H1 (cell line): ENCODE data around the gene SOWAHD. TPM values are rescaled to one million over a fixed set of nuclear protein-coding genes. Genes with fewer than 3 reads are reported as not detected.

Experiments
- CTCF ChIA-PET: fragments of 300-600 bp; sonication (Branson Sonifier 250); formaldehyde crosslinking; loops from one replicate; lab custom pipeline; 2021; ENCODE audit not compliant: partially characterized antibody; lab: Charles Lee
- POLR2A ChIA-PET: fragments of 300-600 bp; sonication (Branson Sonifier 250); formaldehyde crosslinking; loops from one replicate; lab custom pipeline; 2021; ENCODE audit warnings: inconsistent platforms; ENCODE audit not compliant: partially characterized antibody; lab: Charles Lee
- DNase-seq, 2 experiments: peaks; one replicate each; pipeline versions ENCODE4 v3.0.0 to v3.0.0-alpha.2; 2010 to 2022; ENCODE audit warnings: low spot score in 2 of 2, low read depth in 1 of 2, mixed read lengths in 1 of 2
- FAIRE-seq: peaks from 2 replicates; lab custom pipeline; 2011; peaks lifted over from hg19 to GRCh38; lab: Jason Lieb, UNC
- H2AFZ ChIP-seq: 2 replicates; pipeline ENCODE4 v1.8.1; 2012; ENCODE audit warnings: low read length, inconsistent platforms
- H2AK5ac ChIP-seq: 2 replicates; pipeline ENCODE4 v1.6.1; 2013; ENCODE audit warnings: low read depth, low read length
- H2BK120ac ChIP-seq: replicated peaks from 2 replicates; pipeline ENCODE3; 2013; ENCODE audit warnings: low read depth, low read length, inconsistent platforms
- H2BK12ac ChIP-seq: 2 replicates; pipeline ENCODE4 v1.6.1; 2013; ENCODE audit warnings: low read depth, low read length
- H2BK15ac ChIP-seq: 2 replicates; pipeline ENCODE4 v1.6.1; 2013; ENCODE audit warnings: low read length
- H2BK20ac ChIP-seq: 2 replicates; pipeline ENCODE4 v1.6.1; 2013; ENCODE audit warnings: low read length
- H2BK5ac ChIP-seq: 2 replicates; pipeline ENCODE4 v1.6.1; 2013; ENCODE audit warnings: low read depth, low read length
- H3K14ac ChIP-seq: 2 replicates; pipeline ENCODE4 v1.6.1; 2013; ENCODE audit warnings: inconsistent platforms; ENCODE audit not compliant: insufficient read length
- H3K18ac ChIP-seq: 2 replicates; pipeline ENCODE4 v1.6.1; 2013; ENCODE audit warnings: low read length; ENCODE audit errors: extremely low read depth
- H3K23ac ChIP-seq: 2 replicates; pipeline ENCODE4 v1.6.1; 2013; ENCODE audit warnings: inconsistent platforms; ENCODE audit not compliant: insufficient read length
- H3K23me2 ChIP-seq: 2 replicates; pipeline ENCODE4 v1.6.1; 2013; ENCODE audit warnings: low read depth, low read length
- H3K27ac ChIP-seq: 2 replicates; pipeline ENCODE4 v1.6.1; 2011; ENCODE audit warnings: low read depth, low read length, inconsistent platforms
- H3K27me3 ChIP-seq, 4 experiments: replicated peaks in 1 of 4; 1 replicate in 1 of 4; 2 replicates in 3 of 4; pipeline versions ENCODE4 v1.6.1 to v1.8.1; 2011 to 2013; ENCODE audit warnings: low read length in 3 of 4, mild to moderate bottlenecking in 3 of 4, inconsistent platforms in 2 of 4, mixed read lengths in 2 of 4, moderate library complexity in 1 of 4; ENCODE audit not compliant: control insufficient read depth in 3 of 4, insufficient read depth in 3 of 4; ENCODE audit errors: extremely low read depth in 1 of 4
- H3K36me3 ChIP-seq, 4 experiments: 2 replicates each; pipeline versions ENCODE4 v1.6.1 to v1.8.1; 2011 to 2013; ENCODE audit warnings: mild to moderate bottlenecking in 4 of 4, low read length in 3 of 4, moderate library complexity in 2 of 4, control low read depth in 1 of 4, inconsistent platforms in 1 of 4; ENCODE audit not compliant: insufficient read depth in 4 of 4, control insufficient read depth in 2 of 4
- H3K4ac ChIP-seq: replicated peaks from 2 replicates; pipeline ENCODE3; 2013; ENCODE audit warnings: low read length, low read depth, mixed read lengths, inconsistent platforms; ENCODE audit not compliant: insufficient read length
- H3K4me1 ChIP-seq, 4 experiments: replicated peaks in 1 of 4; 1 replicate in 1 of 4; 2 replicates in 3 of 4; pipeline versions ENCODE4 v1.6.1 to v1.8.1; 2011 to 2013; ENCODE audit warnings: low read length in 3 of 4, inconsistent platforms in 2 of 4, mixed read lengths in 1 of 4; ENCODE audit not compliant: insufficient read depth in 4 of 4, control insufficient read depth in 3 of 4
- H3K4me2 ChIP-seq, 2 experiments: 2 replicates each; pipeline versions ENCODE4 v1.6.1 to v1.8.1; 2011 to 2013; ENCODE audit warnings: low read depth in 2 of 2, low read length in 2 of 2, control low read depth in 1 of 2, inconsistent platforms in 1 of 2, mild to moderate bottlenecking in 1 of 2; ENCODE audit not compliant: insufficient read depth in 1 of 2
- H3K4me3 ChIP-seq, 4 experiments: fragments of 200-600, 300-600 bp in 1 of 4; sonication (generic), shearing (Covaris generic), sonication (Bioruptor Twin) in 1 of 4; 2 replicates each; pipeline versions ENCODE4 v1.5.1 to v1.8.1; 2011 to 2016; ENCODE audit warnings: low read length in 4 of 4, low read depth in 3 of 4, control low read depth in 2 of 4, inconsistent platforms in 2 of 4, mild to moderate bottlenecking in 2 of 4, mixed read lengths in 1 of 4, moderate library complexity in 1 of 4; ENCODE audit not compliant: insufficient read depth in 2 of 4; ENCODE audit errors: extremely low read depth in 1 of 4
- H3K56ac ChIP-seq: replicated peaks from 2 replicates; pipeline ENCODE3; 2013; ENCODE audit warnings: low read depth, mild to moderate bottlenecking, mixed read lengths, low read length, inconsistent platforms; ENCODE audit not compliant: insufficient read length
- H3K79me1 ChIP-seq: 2 replicates; pipeline ENCODE4 v1.6.1; 2013; ENCODE audit warnings: low read depth, low read length, control low read depth
- H3K79me2 ChIP-seq, 2 experiments: 2 replicates each; pipeline versions ENCODE4 v1.6.1 to v1.8.1; 2012 to 2013; ENCODE audit warnings: low read length in 2 of 2, mild to moderate bottlenecking in 2 of 2, inconsistent platforms in 1 of 2; ENCODE audit not compliant: insufficient read depth in 2 of 2, control insufficient read depth in 1 of 2
- H3K9ac ChIP-seq, 4 experiments: replicated peaks in 1 of 4; 1 replicate in 1 of 4; 2 replicates in 3 of 4; pipeline versions ENCODE4 v1.6.1 to v1.8.1; 2011 to 2013; ENCODE audit warnings: low read depth in 3 of 4, low read length in 3 of 4, control low read depth in 2 of 4, mild to moderate bottlenecking in 2 of 4, moderate library complexity in 2 of 4, inconsistent platforms in 1 of 4; ENCODE audit errors: extremely low read depth in 1 of 4
- H3K9me3 ChIP-seq, 2 experiments: 2 replicates each; pipeline versions ENCODE4 v1.6.1 to v1.8.1; 2012 to 2013; ENCODE audit warnings: mild to moderate bottlenecking in 2 of 2, moderate library complexity in 2 of 2, control low read depth in 1 of 2, inconsistent platforms in 1 of 2, low read depth in 1 of 2, low read length in 1 of 2, mixed read lengths in 1 of 2; ENCODE audit not compliant: insufficient read depth in 2 of 2
- H4K20me1 ChIP-seq, 2 experiments: replicated peaks in 1 of 2; 2 replicates each; pipeline versions ENCODE3 to v1.8.1; 2011 to 2013; ENCODE audit warnings: inconsistent platforms in 2 of 2, low read length in 2 of 2, mild to moderate bottlenecking in 1 of 2; ENCODE audit not compliant: insufficient read depth in 2 of 2, control insufficient read depth in 1 of 2
- H4K5ac ChIP-seq: 2 replicates; pipeline ENCODE4 v1.6.1; 2013; ENCODE audit warnings: low read length, low read depth, mixed read lengths, inconsistent platforms; ENCODE audit not compliant: insufficient read length
- H4K8ac ChIP-seq: 2 replicates; pipeline ENCODE4 v1.8.0; 2013; ENCODE audit warnings: mild to moderate bottlenecking, moderate library complexity, low read length, inconsistent platforms; ENCODE audit not compliant: insufficient read depth; ENCODE audit errors: extremely low read depth
- H4K91ac ChIP-seq: replicated peaks from 2 replicates; pipeline ENCODE3; 2013; ENCODE audit warnings: low read length, mixed read lengths, inconsistent platforms; ENCODE audit not compliant: insufficient read length
- CTCF ChIP-seq, 3 experiments: IDR thresholded peaks; 1 replicate in 2 of 3; 2 replicates in 1 of 3; pipeline versions ENCODE4 v1.5.1 to v1.6.1; 2011; ENCODE audit warnings: low read length in 3 of 3, mild to moderate bottlenecking in 3 of 3, inconsistent platforms in 2 of 3, low read depth in 1 of 3, moderate library complexity in 1 of 3; ENCODE audit not compliant: insufficient read depth in 1 of 3; ENCODE audit errors: control extremely low read depth in 1 of 3
- EGR1 ChIP-seq: IDR thresholded peaks from 2 replicates; pipeline ENCODE4 v1.6.1; 2011; ENCODE audit warnings: low read depth, low read length, borderline replicate concordance
- EP300 ChIP-seq, 2 experiments: IDR thresholded peaks; 1 replicate in 1 of 2; 2 replicates in 1 of 2; pipeline ENCODE4 v1.6.1; 2011 to 2012; ENCODE audit warnings: low read depth in 2 of 2, low read length in 2 of 2, mild to moderate bottlenecking in 2 of 2, borderline replicate concordance in 1 of 2, inconsistent platforms in 1 of 2, moderate library complexity in 1 of 2
- HDAC6 ChIP-seq: IDR thresholded peaks from one replicate; pipeline ENCODE4 v1.7.1; 2012; ENCODE audit warnings: low read depth, mild to moderate bottlenecking, inconsistent platforms, low read length, moderate library complexity
- JUND ChIP-seq: IDR thresholded peaks from 2 replicates; pipeline ENCODE4 v1.6.1; 2011; ENCODE audit warnings: mild to moderate bottlenecking, improper control_type of control experiment, low read length
- RXRA ChIP-seq: IDR thresholded peaks from 2 replicates; pipeline ENCODE4 v1.6.1; 2011; ENCODE audit warnings: low read depth, mild to moderate bottlenecking, low read length, moderate library complexity; ENCODE audit not compliant: insufficient read depth
- SAP30 ChIP-seq: fragments of 300-600 bp; sonication (generic); IDR thresholded peaks from 2 replicates; pipeline ENCODE4 v1.7.1; 2012; ENCODE audit warnings: low read length, moderate library complexity, mild to moderate bottlenecking, inconsistent platforms; ENCODE audit not compliant: insufficient read depth, insufficient replicate concordance
- SIX5 ChIP-seq: IDR thresholded peaks from 2 replicates; pipeline ENCODE4 v1.6.1; 2011; ENCODE audit warnings: mild to moderate bottlenecking, low read depth, low read length
- WGBS, 2 experiments: shearing (Covaris generic) in 1 of 2; methylation state at CpG; one replicate each; pipeline versions ENCODE4 v1.1.6 to v1.1.7; 2013 to 2015; ENCODE audit warnings: low lambda C conversion rate in 2 of 2, mixed read lengths in 2 of 2, inconsistent platforms in 1 of 2, low coverage in 1 of 2, missing lambda C conversion rate in 1 of 2; ENCODE audit not compliant: insufficient replicate concordance in 2 of 2, insufficient coverage in 1 of 2, insufficient read length in 1 of 2; ENCODE audit errors: extremely low coverage in 1 of 2, missing lambda C conversion rate in 1 of 2; 5-methylcytosine and 5-hydroxymethylcytosine counted together
- polyA plus RNA-seq, 7 experiments: library from polyadenylated mRNA; depleted of rRNA in 3 of 7; stranded (reverse) in 5 of 7; unstranded in 2 of 7; fragments of >200 nt in 5 of 7; fragments of 200-250 nt in 2 of 7; gene quantifications; 1 replicate in 5 of 7; 2 replicates in 1 of 7; 4 replicates in 1 of 7; pipeline versions ENCODE4 v1.2.1 to v1.2.3, GENCODE V29; 2011 to 2013; ENCODE audit warnings: missing spikeins in 2 of 7, mixed read lengths in 2 of 7
- total RNA-seq: library from RNA; stranded (reverse); fragmentation: NEBNext Ultra II Directional; extraction: Animal tissue kit (Norgen Biotek cat#: 25700); gene quantifications from 2 replicates; pipeline ENCODE4 v1.2.1, GENCODE V29; 2021
- TF ChIP-seq, protein P1 (sequence below): IDR thresholded peaks from 2 replicates; pipeline ENCODE4 v1.6.1; 2012; ENCODE audit warnings: low read length, inconsistent platforms

SOWAHD gene
- total and polyA plus RNA-seq, 2 of the 8 experiments (the other 6 are each of a cell fraction or from before 2014, with no cell fraction given): 1.7 to 2.9 TPM

GRCh38 chrX:119728487-119728886 lies 29.9 kb upstream of the SOWAHD start:
- Histone ChIP-seq H2AK5ac (no peak overlapping the region), H3K4ac (no peak overlapping the region), H3K79me1 (no peaks in the 10 kb centered on the region), H2BK15ac (no peak overlapping the region), H3K4me3 (no peak overlapping the region), H4K20me1 (no peaks in the 10 kb centered on the region), H3K27me3 (no peaks in the 10 kb centered on the region), H3K23ac (no peak overlapping the region), H2BK120ac (no peak overlapping the region), H4K8ac (no peak overlapping the region), H3K23me2 (no peaks in the 10 kb centered on the region), H3K56ac (no peak overlapping the region), H3K36me3 (no peaks in the 10 kb centered on the region), H3K4me2 (no peak overlapping the region), H2AFZ (no peak overlapping the region), H3K9ac (no peak overlapping the region), H3K18ac (no peak overlapping the region), H3K14ac (no peak overlapping the region), H3K79me2 (no peaks in the 10 kb centered on the region), H3K4me1 (peaks cover 0 to 2% (median under 1%) of the 10 kb centered on the region in 4 experiments; a peak in 2 of 7 replicates), H3K27ac (no peak overlapping the region), H2BK5ac (no peak overlapping the region), H3K9me3 (no peaks in the 10 kb centered on the region), H4K5ac (no peak overlapping the region), H4K91ac (no peak overlapping the region), H2BK20ac (peak overlapping the region; percentile 34; the same call in 1 of the 2 replicates), H2BK12ac (no peak overlapping the region)
- ChIA-PET CTCF (interaction anchor here (0.7 to 6.9 kb wide), 31 partner anchors 10 to 216 kb away, joined by 3 to 47 read pairs (median 7); partner anchors contain the start of genes NKRF, SEPTIN6 and SOWAHD), POLR2A (interaction anchor here (0.7 to 0.9 kb wide), 3 partner anchors 9 to 418 kb away, joined by 3 read pairs; partner anchors contain the start of gene RPL39)
- DNase-seq: peak in 1 of 2 experiments; percentile 13
- 27% methylated on average over 2 of the region's 5 CpGs; no CpG with 5 or more reads in 1 of the 2 experiments for WGBS, 2 experiments
- FAIRE-seq: no peak
- TF ChIP-seq EP300 (IDR thresholded peaks at IDR 0.05; ENCODE audit: borderline replicate concordance in 1 of 2, low read depth in 2 of 2, low read length in 2 of 2) (no peak), RXRA (no peak), CTCF (IDR thresholded peaks at IDR 0.05; ENCODE audit: control extremely low read depth in 1 of 3, insufficient read depth in 1 of 3, low read depth in 1 of 3, low read length in 3 of 3) (peak; percentile 52 to 55 (median 52)), SAP30 (no peak), EGR1 (no peak), JUND (no peak), SIX5 (no peak), HDAC6 (no peak)
- TF ChIP-seq, protein P1, sequence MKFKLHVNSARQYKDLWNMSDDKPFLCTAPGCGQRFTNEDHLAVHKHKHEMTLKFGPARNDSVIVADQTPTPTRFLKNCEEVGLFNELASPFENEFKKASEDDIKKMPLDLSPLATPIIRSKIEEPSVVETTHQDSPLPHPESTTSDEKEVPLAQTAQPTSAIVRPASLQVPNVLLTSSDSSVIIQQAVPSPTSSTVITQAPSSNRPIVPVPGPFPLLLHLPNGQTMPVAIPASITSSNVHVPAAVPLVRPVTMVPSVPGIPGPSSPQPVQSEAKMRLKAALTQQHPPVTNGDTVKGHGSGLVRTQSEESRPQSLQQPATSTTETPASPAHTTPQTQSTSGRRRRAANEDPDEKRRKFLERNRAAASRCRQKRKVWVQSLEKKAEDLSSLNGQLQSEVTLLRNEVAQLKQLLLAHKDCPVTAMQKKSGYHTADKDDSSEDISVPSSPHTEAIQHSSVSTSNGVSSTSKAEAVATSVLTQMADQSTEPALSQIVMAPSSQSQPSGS: no peak
